Brain microvascular endothelial cell (primary cell): Measurements from ENCODE around the gene LIPC.

Experiments used
- DNase-seq: peaks from one replicate; pipeline ENCODE4 v3.0.0-alpha.2; 2020
- H3K27ac ChIP-seq: fragments of 250-450 bp; sonication (Bioruptor Pico); 2 replicates; pipeline ENCODE4 v1.5.1; 2020; ENCODE audit warnings: mild to moderate bottlenecking, moderate library complexity
- H3K27me3 ChIP-seq: fragments of 250-450 bp; sonication (Bioruptor Pico); replicated peaks from 2 replicates; pipeline ENCODE4 v1.5.1; 2020; ENCODE audit warnings: mild to moderate bottlenecking
- H3K36me3 ChIP-seq: fragments of 250-450 bp; sonication (Bioruptor Pico); replicated peaks from 2 replicates; pipeline ENCODE4 v1.5.1; 2020; ENCODE audit warnings: mild to moderate bottlenecking
- H3K4me3 ChIP-seq: 2 replicates; pipeline ENCODE4 v1.5.1; 2011; ENCODE audit warnings: low read depth, mild to moderate bottlenecking, control low read depth, low read length, moderate library complexity
- in situ Hi-C: cut with HindIII; loops from 2 replicates; pipeline ENCODE4 v1.10.0; 2017; ENCODE audit warnings: low sequenced_read_pairs, low pct_ligation_motif_present
- TF ChIP-seq, protein P1 (sequence below): IDR thresholded peaks from 2 replicates; pipeline ENCODE4 v1.5.1; 2011; ENCODE audit warnings: low read depth, mild to moderate bottlenecking, moderate library complexity, low read length, control low read depth, inconsistent platforms; ENCODE audit errors: missing control alignments

The LIPC gene

DNA sequence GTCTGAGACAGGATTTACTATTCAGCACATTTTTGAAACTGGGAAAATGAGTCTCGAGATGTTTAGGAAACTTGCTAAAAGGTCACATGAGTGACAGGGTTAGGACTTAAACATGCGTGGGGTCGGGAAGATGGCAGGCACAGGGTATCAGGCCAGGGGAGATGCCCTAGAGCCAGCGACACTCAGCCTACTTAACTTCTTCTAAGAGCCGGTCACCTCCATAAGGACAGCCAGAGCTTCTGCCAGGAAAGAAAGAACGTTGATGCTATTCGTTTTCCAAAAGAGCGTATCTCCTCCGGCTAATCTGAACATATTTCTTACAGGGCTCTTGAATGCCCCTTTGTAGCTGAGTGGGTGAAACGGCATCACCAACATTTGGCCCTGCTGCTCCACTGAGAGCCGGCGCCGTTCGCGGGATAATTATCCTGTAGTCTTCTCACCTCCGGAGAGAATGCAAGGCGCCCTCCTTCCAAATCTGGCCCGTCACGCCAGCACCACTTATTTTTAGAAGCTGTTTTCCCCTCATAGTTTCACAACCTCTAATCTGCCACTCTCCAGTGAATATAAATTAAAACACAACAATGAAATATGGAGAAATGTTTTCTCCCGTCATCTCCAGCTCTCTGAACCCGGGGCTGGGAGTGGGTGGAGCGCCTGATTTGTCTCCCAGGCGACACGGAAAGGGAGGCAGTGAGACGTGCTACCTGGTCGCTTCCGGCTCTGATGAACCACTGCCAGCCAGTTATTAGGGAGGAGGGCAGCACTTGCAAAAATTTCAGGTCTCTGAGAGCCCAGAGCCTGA lies 58.5 kb downstream of the LIPC start:
- TF ChIP-seq, protein P1, sequence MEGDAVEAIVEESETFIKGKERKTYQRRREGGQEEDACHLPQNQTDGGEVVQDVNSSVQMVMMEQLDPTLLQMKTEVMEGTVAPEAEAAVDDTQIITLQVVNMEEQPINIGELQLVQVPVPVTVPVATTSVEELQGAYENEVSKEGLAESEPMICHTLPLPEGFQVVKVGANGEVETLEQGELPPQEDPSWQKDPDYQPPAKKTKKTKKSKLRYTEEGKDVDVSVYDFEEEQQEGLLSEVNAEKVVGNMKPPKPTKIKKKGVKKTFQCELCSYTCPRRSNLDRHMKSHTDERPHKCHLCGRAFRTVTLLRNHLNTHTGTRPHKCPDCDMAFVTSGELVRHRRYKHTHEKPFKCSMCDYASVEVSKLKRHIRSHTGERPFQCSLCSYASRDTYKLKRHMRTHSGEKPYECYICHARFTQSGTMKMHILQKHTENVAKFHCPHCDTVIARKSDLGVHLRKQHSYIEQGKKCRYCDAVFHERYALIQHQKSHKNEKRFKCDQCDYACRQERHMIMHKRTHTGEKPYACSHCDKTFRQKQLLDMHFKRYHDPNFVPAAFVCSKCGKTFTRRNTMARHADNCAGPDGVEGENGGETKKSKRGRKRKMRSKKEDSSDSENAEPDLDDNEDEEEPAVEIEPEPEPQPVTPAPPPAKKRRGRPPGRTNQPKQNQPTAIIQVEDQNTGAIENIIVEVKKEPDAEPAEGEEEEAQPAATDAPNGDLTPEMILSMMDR, result no peak
- H3K4me3 ChIP-seq, result no peak overlapping the region
- H3K27me3 ChIP-seq, result no peaks in the 10 kb centered on the region
- no peak overlapping the region for H3K27ac ChIP-seq
- in situ Hi-C loops, result no loop called here
- no peaks in the 10 kb centered on the region for H3K36me3 ChIP-seq
- DNase-seq, result no peak

DNA sequence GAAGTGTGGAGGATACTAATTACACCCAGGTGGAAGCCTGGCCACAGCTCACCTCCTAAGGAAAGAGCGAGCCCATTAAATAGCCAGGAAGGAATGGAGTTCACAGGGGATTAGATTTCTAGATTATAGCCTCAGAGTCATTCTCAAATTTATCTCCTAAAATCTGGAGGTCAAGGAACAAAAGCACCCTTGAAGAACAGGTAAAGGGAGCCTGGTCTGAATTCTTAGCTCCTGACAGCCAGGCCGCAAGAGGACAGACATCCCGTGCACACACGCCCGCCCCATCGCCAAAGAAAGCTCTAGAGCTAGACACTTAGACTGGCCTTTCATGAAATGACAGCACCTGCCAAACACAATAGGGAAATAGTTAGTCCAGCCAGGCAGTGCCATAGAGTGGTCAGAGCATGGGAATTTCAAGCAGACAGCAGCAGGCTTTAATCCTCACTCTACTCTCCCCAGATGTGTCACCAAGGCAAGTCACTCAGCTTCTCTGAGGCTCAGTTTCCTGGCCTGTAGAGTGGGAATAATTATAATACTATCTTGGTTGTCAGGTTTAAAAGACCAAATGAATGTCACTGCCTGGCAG lies 59.2 kb downstream of the LIPC start:
- no peak overlapping the region for H3K4me3 ChIP-seq
- no peaks in the 10 kb centered on the region for H3K27me3 ChIP-seq
- no peak for DNase-seq
- in situ Hi-C loops, result no loop called here
- TF ChIP-seq, protein P1, result no peak
- no peak overlapping the region for H3K27ac ChIP-seq
- H3K36me3 ChIP-seq, result no peaks in the 10 kb centered on the region

DNA sequence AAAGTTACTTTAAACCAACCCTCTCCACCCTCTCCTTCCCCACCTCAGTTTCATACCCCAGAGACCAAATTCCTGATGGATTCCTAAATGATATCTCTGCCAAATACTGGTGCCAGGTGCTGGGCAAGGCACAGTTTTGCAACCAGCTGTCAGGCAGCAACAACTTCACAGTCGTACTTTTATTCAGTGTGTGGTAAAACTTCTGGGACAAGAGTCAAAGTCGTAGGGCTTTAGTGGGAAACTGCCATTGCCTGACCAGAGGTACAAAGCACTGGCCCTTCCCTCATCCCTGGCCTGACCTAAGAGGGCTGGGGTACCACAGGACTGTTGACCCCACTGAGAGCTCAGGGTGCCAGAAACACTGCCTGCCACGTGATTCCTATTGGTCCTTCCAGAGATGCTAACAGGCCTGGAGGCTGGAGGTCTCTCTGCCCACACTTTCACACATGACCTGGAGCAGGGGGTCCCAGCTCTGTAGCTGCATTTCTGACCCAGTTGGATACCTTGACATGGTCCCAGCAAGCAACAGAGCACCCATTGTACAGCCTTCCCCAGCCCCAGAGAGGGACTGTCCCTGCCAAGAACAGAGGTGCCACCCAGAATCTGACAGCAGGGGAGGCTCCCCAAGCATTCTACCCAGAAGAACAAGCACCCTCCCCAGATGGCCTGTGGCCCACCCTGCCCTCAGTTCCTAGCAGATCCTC lies 59.9 kb downstream of the LIPC start:
- TF ChIP-seq, protein P1, result no peak
- DNase-seq, result no peak
- Histone ChIP-seq H3K36me3 (no peaks in the 10 kb centered on the region), H3K4me3 (no peak overlapping the region), H3K27me3 (no peaks in the 10 kb centered on the region), H3K27ac (no peak overlapping the region)
- in situ Hi-C loops, result no loop called here

DNA sequence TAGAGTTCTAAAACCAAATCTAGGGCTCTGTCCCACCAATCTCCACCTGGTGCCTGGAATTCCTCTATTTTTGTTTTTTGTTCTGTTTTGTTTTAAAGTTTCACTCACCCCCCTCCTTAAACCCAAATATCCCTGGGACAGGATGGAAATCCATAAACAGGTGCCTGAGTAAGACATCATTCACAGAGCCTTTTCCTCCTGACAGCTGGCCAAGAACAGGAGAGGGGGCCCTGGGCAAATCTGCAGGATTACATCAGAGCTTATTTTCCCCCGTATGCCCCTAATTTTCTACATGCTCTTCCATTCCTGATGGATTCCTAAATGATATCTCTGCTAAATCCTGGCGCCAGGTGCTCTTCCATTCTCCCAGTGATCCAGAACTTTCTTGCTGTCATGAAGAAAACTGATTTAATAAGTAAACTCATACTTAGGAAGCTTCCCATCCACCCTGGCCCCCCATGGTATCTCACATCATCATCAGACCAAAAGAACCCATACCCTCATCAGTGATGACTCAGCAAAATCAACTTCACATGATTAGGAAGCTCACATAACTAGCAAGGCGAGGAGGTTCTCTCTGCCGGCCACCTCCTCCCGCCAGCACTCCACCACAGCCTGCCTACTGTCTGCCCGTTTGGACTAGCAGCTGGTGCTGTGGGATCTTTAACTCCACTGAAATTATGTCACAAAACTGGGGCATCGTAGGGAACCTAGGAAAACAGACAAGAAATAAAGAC lies 61.0 kb downstream of the LIPC start:
- TF ChIP-seq, protein P1, result no peak
- no peak for DNase-seq
- H3K4me3 ChIP-seq, result no peak overlapping the region
- in situ Hi-C loops, result no loop called here
- H3K27ac ChIP-seq, result no peak overlapping the region
- H3K36me3 ChIP-seq, result no peaks in the 10 kb centered on the region
- no peaks in the 10 kb centered on the region for H3K27me3 ChIP-seq

DNA sequence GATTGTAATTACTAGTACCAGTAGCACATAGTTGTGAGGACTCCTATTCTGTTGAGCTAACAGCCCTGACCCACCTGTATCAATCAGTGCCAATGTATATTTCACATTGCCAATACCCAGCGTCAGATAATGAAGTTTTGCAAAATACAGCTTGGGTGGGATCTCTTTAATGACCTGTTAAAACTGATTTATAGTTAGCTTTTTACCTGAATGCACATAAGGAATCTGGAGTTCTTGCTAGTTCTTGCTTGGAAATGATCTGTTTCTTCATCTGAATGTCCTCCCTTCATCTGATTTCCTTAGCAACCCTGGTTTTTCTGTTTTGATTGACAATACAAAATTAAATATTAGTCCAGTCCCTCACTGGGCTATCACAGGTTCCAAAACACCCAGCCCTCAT lies 62.8 kb downstream of the LIPC start:
- no peak for DNase-seq
- Histone ChIP-seq H3K27me3 (no peaks in the 10 kb centered on the region), H3K27ac (no peak overlapping the region), H3K36me3 (no peaks in the 10 kb centered on the region), H3K4me3 (no peak overlapping the region)
- TF ChIP-seq, protein P1, result no peak
- in situ Hi-C loops, result no loop called here
